ENCODE results near the gene ADGRF4.

Gene ADGRF4

DNA sequence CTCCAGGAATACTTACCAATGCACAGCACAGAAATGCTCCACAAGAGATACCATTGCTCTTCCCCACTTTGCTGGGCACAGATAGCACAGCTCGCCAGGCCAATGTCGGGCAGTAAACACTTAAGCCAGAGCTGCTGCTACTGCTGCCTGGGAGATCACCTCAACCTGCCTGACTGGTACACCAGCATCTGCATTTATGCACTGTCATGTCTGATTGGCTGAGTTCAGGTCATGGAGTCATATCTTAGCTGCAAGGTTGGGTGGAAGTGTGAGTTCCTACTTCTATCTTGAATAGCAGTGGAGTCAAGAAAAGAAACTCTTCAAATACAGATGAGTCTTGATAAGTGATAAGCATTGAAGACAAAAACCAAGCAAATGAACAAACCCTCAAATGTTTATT is 10.9 kb upstream of the ADGRF4 start:
- Histone ChIP-seq H3K36me3 (replicated peaks) (no peaks in the 10 kb centered on the region), H3K27ac (no peak overlapping the region), H3K4me3 (ENCODE audit: low read depth, low read length) (no peak overlapping the region), H3K27me3 (replicated peaks) (no peaks in the 10 kb centered on the region)
- no peak for DNase-seq
- in situ Hi-C loops (cut with HindIII; ENCODE audit: low pct_ligation_motif_present, low sequenced_read_pairs) = no loop called here
- TF ChIP-seq, protein P1, sequence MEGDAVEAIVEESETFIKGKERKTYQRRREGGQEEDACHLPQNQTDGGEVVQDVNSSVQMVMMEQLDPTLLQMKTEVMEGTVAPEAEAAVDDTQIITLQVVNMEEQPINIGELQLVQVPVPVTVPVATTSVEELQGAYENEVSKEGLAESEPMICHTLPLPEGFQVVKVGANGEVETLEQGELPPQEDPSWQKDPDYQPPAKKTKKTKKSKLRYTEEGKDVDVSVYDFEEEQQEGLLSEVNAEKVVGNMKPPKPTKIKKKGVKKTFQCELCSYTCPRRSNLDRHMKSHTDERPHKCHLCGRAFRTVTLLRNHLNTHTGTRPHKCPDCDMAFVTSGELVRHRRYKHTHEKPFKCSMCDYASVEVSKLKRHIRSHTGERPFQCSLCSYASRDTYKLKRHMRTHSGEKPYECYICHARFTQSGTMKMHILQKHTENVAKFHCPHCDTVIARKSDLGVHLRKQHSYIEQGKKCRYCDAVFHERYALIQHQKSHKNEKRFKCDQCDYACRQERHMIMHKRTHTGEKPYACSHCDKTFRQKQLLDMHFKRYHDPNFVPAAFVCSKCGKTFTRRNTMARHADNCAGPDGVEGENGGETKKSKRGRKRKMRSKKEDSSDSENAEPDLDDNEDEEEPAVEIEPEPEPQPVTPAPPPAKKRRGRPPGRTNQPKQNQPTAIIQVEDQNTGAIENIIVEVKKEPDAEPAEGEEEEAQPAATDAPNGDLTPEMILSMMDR (IDR thresholded peaks at IDR 0.05; ENCODE audit: low read depth, low read length, missing control alignments) = no peak

DNA sequence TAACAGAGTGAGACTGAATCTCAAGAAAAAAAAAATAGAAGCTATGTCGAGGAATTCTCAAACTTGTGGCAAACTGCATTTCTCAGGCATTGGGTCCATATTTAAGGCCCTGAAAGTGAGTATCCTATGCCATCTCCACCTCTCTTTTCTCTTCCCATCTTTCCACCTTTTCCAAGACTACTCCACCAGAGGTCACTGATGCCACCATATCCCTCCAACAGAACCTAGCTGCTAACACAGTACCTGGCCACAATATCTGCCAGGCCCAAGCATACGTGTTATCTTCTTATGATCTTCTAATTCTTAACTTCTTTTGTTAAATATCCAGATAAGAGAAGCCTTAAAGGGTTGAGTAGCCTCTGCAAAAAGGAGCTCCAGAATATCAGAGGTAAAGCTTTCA is 8.2 kb upstream of the ADGRF4 start:
- no peak for DNase-seq
- Histone ChIP-seq H3K27me3 (replicated peaks) (no peaks in the 10 kb centered on the region), H3K4me3 (ENCODE audit: low read depth, low read length) (no peak overlapping the region), H3K27ac (no peak overlapping the region), H3K36me3 (replicated peaks) (no peaks in the 10 kb centered on the region)
- TF ChIP-seq, protein P1 (IDR thresholded peaks at IDR 0.05; ENCODE audit: low read depth, low read length, missing control alignments) = no peak
- in situ Hi-C loops (cut with HindIII; ENCODE audit: low pct_ligation_motif_present, low sequenced_read_pairs) = no loop called here

DNA sequence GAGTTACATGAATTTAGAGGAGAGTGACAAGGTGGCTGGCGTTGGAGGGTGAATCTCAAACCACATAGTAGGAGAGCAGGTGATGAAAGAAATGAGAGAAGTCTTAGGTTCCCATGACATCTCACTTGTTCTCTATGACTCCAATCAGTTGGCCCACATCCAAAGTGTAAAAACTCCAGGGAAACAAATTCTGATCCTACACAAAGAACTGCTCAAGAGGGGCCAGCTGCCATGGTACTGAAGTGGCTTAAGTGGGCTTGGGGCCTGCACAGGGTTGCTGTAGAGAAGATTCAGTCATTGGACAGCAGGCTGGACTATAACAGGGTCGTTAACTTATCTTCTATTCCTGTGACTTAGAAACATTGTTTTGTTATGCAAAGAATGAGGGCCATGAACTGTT is 7.6 kb upstream of the ADGRF4 start:
- Histone ChIP-seq H3K4me3 (ENCODE audit: low read depth, low read length) (no peak overlapping the region), H3K27me3 (replicated peaks) (no peaks in the 10 kb centered on the region), H3K27ac (no peak overlapping the region), H3K36me3 (replicated peaks) (no peaks in the 10 kb centered on the region)
- DNase-seq = no peak
- TF ChIP-seq, protein P1 (IDR thresholded peaks at IDR 0.05; ENCODE audit: low read depth, low read length, missing control alignments) = no peak
- in situ Hi-C loops (cut with HindIII; ENCODE audit: low pct_ligation_motif_present, low sequenced_read_pairs) = no loop called here

DNA sequence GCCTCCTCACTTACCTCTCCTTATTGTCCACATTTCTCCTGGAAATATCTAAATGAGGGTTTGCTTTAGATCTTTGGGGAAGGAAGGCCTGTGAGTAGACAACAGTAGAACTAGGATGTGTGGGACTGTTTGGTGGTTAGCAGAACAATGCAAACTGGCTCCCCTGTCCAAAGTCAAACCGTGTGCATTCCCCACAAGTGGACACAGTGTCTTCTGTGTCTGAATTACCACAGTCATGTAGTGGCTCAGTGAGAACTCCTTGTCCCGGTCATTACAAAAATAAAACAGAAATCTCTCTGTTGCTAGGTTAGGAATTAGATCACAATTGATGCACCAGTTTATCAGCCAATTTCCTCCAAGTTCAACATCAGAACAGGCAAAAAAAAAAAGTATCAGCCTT is 455 bp upstream of the ADGRF4 start:
- DNase-seq = no peak
- no peaks in the 10 kb centered on the region for H3K36me3 ChIP-seq (replicated peaks)
- no peak overlapping the region for H3K4me3 ChIP-seq (ENCODE audit: low read depth, low read length)
- in situ Hi-C loops (cut with HindIII; ENCODE audit: low pct_ligation_motif_present, low sequenced_read_pairs) = no loop called here
- no peaks in the 10 kb centered on the region for H3K27me3 ChIP-seq (replicated peaks)
- peak overlapping the region; percentile 49 for H3K27ac ChIP-seq
- TF ChIP-seq, protein P1 (IDR thresholded peaks at IDR 0.05; ENCODE audit: low read depth, low read length, missing control alignments) = no peak

DNA sequence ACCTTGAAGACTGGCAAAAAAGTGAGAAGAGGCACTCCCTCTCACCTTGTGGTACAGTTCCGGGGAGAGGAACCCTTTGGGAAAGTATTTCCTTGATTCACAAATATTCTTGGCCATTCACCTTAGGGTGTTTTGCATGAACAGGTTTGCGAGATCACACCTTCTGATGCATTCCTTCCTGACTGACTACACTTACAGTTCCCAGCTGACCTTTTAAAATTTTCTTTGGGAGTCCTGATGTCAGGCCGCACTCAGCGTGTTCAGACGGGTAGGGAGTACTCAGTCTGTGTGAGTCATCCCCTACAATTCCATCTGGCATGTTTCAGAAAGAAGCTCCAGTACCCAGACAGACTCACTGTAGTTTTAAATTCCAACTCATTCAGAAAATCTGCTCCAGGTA is 1.7 kb downstream of the ADGRF4 start:
- peak; percentile 32 for DNase-seq
- H3K27ac ChIP-seq = no peak overlapping the region
- H3K4me3 ChIP-seq (ENCODE audit: low read depth, low read length) = no peak overlapping the region
- no peaks in the 10 kb centered on the region for H3K27me3 ChIP-seq (replicated peaks)
- H3K36me3 ChIP-seq (replicated peaks) = no peaks in the 10 kb centered on the region
- TF ChIP-seq, protein P1 (IDR thresholded peaks at IDR 0.05; ENCODE audit: low read depth, low read length, missing control alignments) = no peak
- in situ Hi-C loops (cut with HindIII; ENCODE audit: low pct_ligation_motif_present, low sequenced_read_pairs) = no loop called here

DNA sequence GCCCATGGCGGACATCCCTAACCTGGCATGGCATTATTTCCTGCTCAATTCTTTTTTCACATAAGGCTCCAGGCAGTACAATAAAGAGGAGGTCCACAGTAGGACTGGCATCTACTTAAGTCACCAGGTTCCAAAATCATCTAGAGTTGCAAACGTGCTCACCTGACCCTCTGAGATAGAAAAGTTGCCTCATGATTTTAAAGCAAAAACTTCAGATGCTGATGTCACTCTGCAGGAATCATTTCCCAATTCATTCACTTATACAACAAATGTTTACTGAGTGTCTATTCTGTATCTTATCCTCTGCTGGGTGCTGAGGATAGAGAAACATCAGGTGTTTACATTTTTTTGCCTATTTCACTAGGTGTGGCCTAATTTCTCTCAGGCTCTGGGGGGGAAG is 2.2 kb downstream of the ADGRF4 start:
- H3K27ac ChIP-seq = no peak overlapping the region
- no peak for DNase-seq
- no peaks in the 10 kb centered on the region for H3K27me3 ChIP-seq (replicated peaks)
- no peaks in the 10 kb centered on the region for H3K36me3 ChIP-seq (replicated peaks)
- in situ Hi-C loops (cut with HindIII; ENCODE audit: low pct_ligation_motif_present, low sequenced_read_pairs) = no loop called here
- TF ChIP-seq, protein P1 (IDR thresholded peaks at IDR 0.05; ENCODE audit: low read depth, low read length, missing control alignments) = no peak
- H3K4me3 ChIP-seq (ENCODE audit: low read depth, low read length) = no peak overlapping the region

Measured in brain microvascular endothelial cell (primary cell).